ENCODE results near the gene SLC7A1.

SLC7A1 gene

DNA sequence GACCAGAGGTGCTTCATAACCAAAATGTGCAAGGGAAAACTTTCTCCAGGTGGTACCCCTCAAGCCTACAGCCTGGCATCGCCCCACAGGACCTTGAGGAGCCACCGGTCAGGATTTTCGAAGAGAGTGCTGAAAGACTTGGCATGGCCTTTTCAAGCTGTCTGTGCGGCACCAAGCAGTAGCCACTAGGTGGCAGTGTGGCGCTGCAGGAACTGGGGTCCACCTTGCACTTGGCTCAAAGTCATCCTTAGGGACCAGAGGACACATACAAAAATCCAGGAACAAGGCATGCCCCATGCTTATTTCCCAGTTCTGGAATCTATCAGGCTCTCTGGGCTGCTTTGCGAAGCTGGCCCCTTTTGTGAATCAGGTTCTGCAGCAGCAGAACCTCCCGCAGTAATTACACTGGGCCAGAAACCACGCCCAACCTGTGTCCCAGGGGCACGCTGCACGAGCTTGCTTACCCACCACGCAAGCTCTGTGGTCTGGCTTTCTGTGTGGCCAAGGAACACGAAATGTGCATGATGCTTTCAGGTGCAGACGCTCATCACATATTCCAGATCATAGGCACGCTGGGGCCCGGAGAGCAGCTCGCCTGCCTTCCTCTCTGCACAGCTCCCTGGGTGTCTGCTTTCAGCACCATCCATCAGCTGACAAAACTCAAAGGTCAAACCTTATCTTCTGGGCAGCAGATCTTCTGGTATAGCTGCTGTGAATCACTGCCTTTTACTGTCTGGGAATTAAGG lies 87.2 kb downstream of the SLC7A1 start:
- TF ChIP-seq, protein P1, sequence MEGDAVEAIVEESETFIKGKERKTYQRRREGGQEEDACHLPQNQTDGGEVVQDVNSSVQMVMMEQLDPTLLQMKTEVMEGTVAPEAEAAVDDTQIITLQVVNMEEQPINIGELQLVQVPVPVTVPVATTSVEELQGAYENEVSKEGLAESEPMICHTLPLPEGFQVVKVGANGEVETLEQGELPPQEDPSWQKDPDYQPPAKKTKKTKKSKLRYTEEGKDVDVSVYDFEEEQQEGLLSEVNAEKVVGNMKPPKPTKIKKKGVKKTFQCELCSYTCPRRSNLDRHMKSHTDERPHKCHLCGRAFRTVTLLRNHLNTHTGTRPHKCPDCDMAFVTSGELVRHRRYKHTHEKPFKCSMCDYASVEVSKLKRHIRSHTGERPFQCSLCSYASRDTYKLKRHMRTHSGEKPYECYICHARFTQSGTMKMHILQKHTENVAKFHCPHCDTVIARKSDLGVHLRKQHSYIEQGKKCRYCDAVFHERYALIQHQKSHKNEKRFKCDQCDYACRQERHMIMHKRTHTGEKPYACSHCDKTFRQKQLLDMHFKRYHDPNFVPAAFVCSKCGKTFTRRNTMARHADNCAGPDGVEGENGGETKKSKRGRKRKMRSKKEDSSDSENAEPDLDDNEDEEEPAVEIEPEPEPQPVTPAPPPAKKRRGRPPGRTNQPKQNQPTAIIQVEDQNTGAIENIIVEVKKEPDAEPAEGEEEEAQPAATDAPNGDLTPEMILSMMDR (IDR thresholded peaks at IDR 0.05; ENCODE audit: low read depth, low read length, poor library complexity, severe bottlenecking): peak; percentile 98
- no peak for TF ChIP-seq EZH2phosphoT487 (IDR thresholded peaks at IDR 0.05; ENCODE audit: borderline replicate concordance, low read length)

DNA sequence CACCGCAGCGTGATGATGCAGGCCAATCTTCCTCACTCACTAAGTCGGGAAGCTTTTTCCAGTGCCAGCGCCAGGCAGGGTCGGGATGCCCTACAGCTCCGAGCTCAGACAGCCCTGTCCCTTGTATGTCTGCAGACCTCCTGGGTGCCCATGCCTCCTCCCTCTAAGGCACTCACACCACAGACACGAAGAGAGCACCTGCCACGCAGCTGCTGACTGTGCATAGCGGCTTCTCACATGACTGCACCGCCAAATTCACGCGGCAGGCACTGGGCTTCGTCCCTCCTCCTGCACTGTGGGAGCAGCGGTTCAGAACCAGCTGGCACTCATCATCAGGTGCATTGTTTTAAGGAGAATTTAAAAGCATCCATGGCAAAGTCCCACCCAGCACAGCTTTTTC lies 88.1 kb downstream of the SLC7A1 start:
- Histone ChIP-seq H3K4me1 (ENCODE audit: control insufficient read depth, low read length) (no peaks in the 10 kb centered on the region), H3K36me3 (ENCODE audit: control insufficient read depth, low read length) (peaks cover 7% of the 10 kb centered on the region), H4K20me1 (ENCODE audit: control insufficient read depth, insufficient read depth, low read depth, low read length) (peaks cover 5% of the 10 kb centered on the region), H3K9me2 (replicated peaks; ENCODE audit: control insufficient read depth, low read length) (no peaks in the 10 kb centered on the region), H3F3A (ENCODE audit: control insufficient read depth, insufficient read depth) (peaks cover 12% of the 10 kb centered on the region), H3K4me2 (ENCODE audit: low read length) (no peak overlapping the region), H3K79me2 (ENCODE audit: control insufficient read depth, low read length) (no peaks in the 10 kb centered on the region), H3K27me3 (ENCODE audit: control insufficient read depth, low read length) (peaks cover 3% of the 10 kb centered on the region), H3K27ac (ENCODE audit: low read depth, low read length) (no peak overlapping the region), H3K4me3 (ENCODE audit: low read length) (no peak overlapping the region), H3K9me3 (ENCODE audit: control insufficient read depth, insufficient read depth, low read length) (no peaks in the 10 kb centered on the region)
- TF ChIP-seq, protein P1 (IDR thresholded peaks at IDR 0.05; ENCODE audit: low read depth, low read length, poor library complexity, severe bottlenecking): no peak
- no peak for TF ChIP-seq EZH2phosphoT487 (IDR thresholded peaks at IDR 0.05; ENCODE audit: borderline replicate concordance, low read length)

More for the DNA sequence above, 87.2 kb downstream of the SLC7A1 start:
- Histone ChIP-seq H3K4me2 (ENCODE audit: low read length) (no peak overlapping the region), H3F3A (ENCODE audit: control insufficient read depth, insufficient read depth) (peaks cover 12% of the 10 kb centered on the region), H3K9me3 (ENCODE audit: control insufficient read depth, insufficient read depth, low read length) (no peaks in the 10 kb centered on the region), H3K27ac (ENCODE audit: low read depth, low read length) (no peak overlapping the region), H3K27me3 (ENCODE audit: control insufficient read depth, low read length) (peaks cover 1% of the 10 kb centered on the region), H3K4me3 (ENCODE audit: low read length) (no peak overlapping the region), H3K4me1 (ENCODE audit: control insufficient read depth, low read length) (no peaks in the 10 kb centered on the region), H3K36me3 (ENCODE audit: control insufficient read depth, low read length) (peaks cover 16% of the 10 kb centered on the region), H3K79me2 (ENCODE audit: control insufficient read depth, low read length) (no peaks in the 10 kb centered on the region), H4K20me1 (ENCODE audit: control insufficient read depth, insufficient read depth, low read depth, low read length) (peaks cover 5% of the 10 kb centered on the region), H3K9me2 (replicated peaks; ENCODE audit: control insufficient read depth, low read length) (no peaks in the 10 kb centered on the region)

DNA sequence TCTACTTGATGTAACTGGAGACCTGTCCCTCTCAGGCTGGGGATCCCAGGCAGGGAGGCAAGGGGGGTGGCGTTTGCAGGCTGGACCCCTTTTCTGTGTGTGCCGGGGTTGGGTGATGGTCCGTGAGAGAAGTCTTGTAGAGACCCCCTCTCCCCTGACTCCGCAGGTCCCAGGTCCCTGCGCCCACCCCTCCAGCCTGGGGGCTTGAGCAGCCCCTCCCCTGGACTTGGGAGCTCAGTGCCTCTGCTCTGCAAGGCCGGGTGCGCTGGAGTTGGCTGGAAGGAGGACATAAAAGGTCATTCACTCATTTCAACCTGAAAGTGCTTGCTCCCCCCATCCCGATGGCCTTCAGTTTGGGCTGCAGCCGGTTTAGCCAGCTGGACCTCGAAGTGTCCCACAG lies 89.5 kb downstream of the SLC7A1 start:
- no peak for TF ChIP-seq EZH2phosphoT487 (IDR thresholded peaks at IDR 0.05; ENCODE audit: borderline replicate concordance, low read length)
- TF ChIP-seq, protein P1 (IDR thresholded peaks at IDR 0.05; ENCODE audit: low read depth, low read length, poor library complexity, severe bottlenecking): no peak
- H3K36me3 ChIP-seq (ENCODE audit: control insufficient read depth, low read length): no peaks in the 10 kb centered on the region; the same call in 1 of the 2 replicates

More for the DNA sequence above, 89.5 kb downstream of the SLC7A1 start:
- Histone ChIP-seq H3K9me3 (ENCODE audit: control insufficient read depth, insufficient read depth, low read length) (no peaks in the 10 kb centered on the region), H3K27me3 (ENCODE audit: control insufficient read depth, low read length) (peaks cover 7% of the 10 kb centered on the region), H3K9me2 (replicated peaks; ENCODE audit: control insufficient read depth, low read length) (no peaks in the 10 kb centered on the region), H3K4me2 (ENCODE audit: low read length) (no peak overlapping the region), H3K79me2 (ENCODE audit: control insufficient read depth, low read length) (no peaks in the 10 kb centered on the region), H3K4me1 (ENCODE audit: control insufficient read depth, low read length) (no peaks in the 10 kb centered on the region), H3K27ac (ENCODE audit: low read depth, low read length) (no peak overlapping the region), H4K20me1 (ENCODE audit: control insufficient read depth, insufficient read depth, low read depth, low read length) (peaks cover 5% of the 10 kb centered on the region), H3F3A (ENCODE audit: control insufficient read depth, insufficient read depth) (peaks cover 12% of the 10 kb centered on the region), H3K4me3 (ENCODE audit: low read length) (no peak overlapping the region)

Data from DOHH2 (cell line).